Measurements from ENCODE around the gene KCNK3. TPM values are rescaled to one million over a fixed set of nuclear protein-coding genes. Genes with fewer than 3 reads are reported as not detected.

KCNK3 gene
- total and polyA plus RNA-seq, 10 of the 15 experiments (the other 5 are each of a cell fraction or from before 2014, with no cell fraction given): 0.13 TPM; not detected in 9

GRCh38 chr2:26754972-26755670 is 62.6 kb downstream of the KCNK3 start:
- 50% methylated on average over 4 of the region's 4 CpGs for WGBS (ENCODE audit: insufficient coverage, insufficient replicate concordance, low lambda C conversion rate, missing lambda C conversion rate)
- H3K79me2 ChIP-seq (ENCODE audit: control insufficient read depth, insufficient read depth, low read length): no peaks in the 10 kb centered on the region
- TF ChIP-seq IKZF2 (IDR thresholded peaks at IDR 0.05) (0 out of 4 replicates have a peak, but pooled peaks of 1 of the 2 experiments have one; percentile 19), EP300 (IDR thresholded peaks at IDR 0.05; ENCODE audit: borderline replicate concordance in 1 of 2, control insufficient read depth in 1 of 2, low read depth in 2 of 2, low read length in 2 of 2) (0 out of 4 replicates have a peak, but pooled peaks of 1 of the 2 experiments have one; percentile 24), BCL3 (IDR thresholded peaks at IDR 0.05; ENCODE audit: borderline replicate concordance, insufficient read depth, low read depth, low read length, poor library complexity, severe bottlenecking) (no peak), SPI1 (IDR thresholded peaks at IDR 0.05; ENCODE audit: borderline replicate concordance, insufficient read depth, low read depth, low read length) (peak; percentile 35; the same call in 1 of the 2 replicates)
- H3K27me3 ChIP-seq (replicated peaks in 1 of 2; ENCODE audit: control insufficient read depth in 2 of 2, insufficient read depth in 2 of 2, low read length in 1 of 2): no peaks in the 10 kb centered on the region
- H3K9ac ChIP-seq (ENCODE audit: control insufficient read depth, insufficient read depth, low read length): no peak overlapping the region
- ChIA-PET POLR2A (interaction anchor here (0.5 to 1.1 kb wide), 2 partner anchors 12 to 368 kb away, joined by 3 read pairs; no protein-coding TSS in a partner anchor), RAD21 (ENCODE audit: unreplicated experiment) (interaction anchor here (0.7 to 1.0 kb wide), 2 partner anchors 16 to 32 kb away, joined by 3 read pairs; no protein-coding TSS in a partner anchor), SMC1A (ENCODE audit: uncharacterized antibody, unreplicated experiment) (interaction anchor here (2.7 kb wide), 1 partner anchor 10 kb away, joined by 12 read pairs; no protein-coding TSS in a partner anchor), CTCF (interaction anchor here (0.7 to 3.7 kb wide), 5 partner anchors 9 to 148 kb away, joined by 3 to 22 read pairs (median 3); no protein-coding TSS in a partner anchor)
- FAIRE-seq (no peak), DNase-seq (ENCODE audit: low read depth, low spot score) (no peak), ATAC-seq (peak; percentile 54)
- H3K4me1 ChIP-seq (ENCODE audit: control insufficient read depth, insufficient read depth, low read length): peaks cover 18% of the 10 kb centered on the region
- H3K27ac ChIP-seq (ENCODE audit: control insufficient read depth, insufficient read depth): no peak overlapping the region
- no peak overlapping the region for H3K4me3 ChIP-seq
- in situ Hi-C loops (cut with MboI) (no loop called here), intact Hi-C loops (cut with micrococcal nuclease; ENCODE audit: unreplicated experiment) (no loop called here)
- no peak overlapping the region for H2AFZ ChIP-seq (ENCODE audit: control insufficient read depth, low read depth, low read length)
- no peaks in the 10 kb centered on the region for H3K9me3 ChIP-seq (replicated peaks; ENCODE audit: control insufficient read depth, insufficient read depth, low read length)
- no peaks in the 10 kb centered on the region for H3K36me3 ChIP-seq (ENCODE audit: control insufficient read depth in 2 of 2, insufficient read depth in 2 of 2, low read length in 1 of 2)
- no peak overlapping the region for H3K4me2 ChIP-seq (ENCODE audit: control insufficient read depth, insufficient read depth)
- no TSS peak for BruUV-seq (replicated peaks)
- H4K20me1 ChIP-seq (ENCODE audit: control insufficient read depth, insufficient read depth): no peaks in the 10 kb centered on the region
